ENCODE results near the gene CRK.

Gene CRK

DNA sequence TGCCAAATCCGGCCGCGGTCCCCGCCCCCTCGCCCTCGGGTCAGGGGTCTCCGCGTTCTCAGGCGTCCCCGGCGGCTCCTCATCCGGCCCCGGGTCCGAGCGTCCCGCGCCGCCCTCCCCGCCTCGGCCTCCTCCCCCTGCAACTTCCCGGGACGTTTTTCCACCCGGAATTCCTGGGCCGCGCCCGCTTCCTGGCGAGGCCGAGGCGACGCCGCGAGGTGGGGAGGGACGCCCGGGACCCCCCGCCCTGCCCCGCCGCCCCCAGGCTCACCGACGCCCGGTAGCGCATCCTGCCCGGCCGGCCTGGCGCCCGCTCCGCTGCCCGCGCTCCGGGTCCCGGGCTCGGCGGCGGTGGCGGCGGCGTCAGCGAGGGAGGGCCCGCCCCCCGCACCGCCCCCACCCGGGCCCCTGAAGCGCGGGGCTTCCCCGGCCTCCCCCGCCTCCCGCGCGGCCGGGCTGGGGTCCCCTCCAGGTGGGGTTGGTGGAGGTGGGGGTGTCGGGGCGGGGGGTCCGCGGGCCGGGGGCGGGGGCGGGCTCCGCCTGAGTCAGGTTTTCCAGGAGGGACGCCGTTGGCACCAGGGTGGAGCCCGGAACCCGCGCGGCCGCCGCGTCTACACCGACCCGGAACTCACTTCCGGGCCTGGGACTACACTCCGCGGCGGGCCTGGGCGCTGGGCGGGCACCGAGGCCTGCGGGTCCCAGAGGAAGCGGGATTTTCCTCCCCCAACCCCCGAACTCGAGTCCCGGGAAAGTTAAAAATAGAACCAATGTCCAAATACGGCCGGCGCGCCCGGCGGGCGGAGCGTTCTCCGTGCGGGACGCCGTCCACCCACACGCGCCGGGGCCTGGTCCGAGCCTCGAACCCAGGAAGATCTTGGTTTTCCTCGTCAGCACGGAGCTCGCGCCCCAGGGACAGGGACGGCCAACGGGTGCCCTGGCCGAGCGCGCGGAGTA is 29.7 kb upstream of the CRK start:
- DNase-seq: peak in 1 of 2 donors; percentile 58

DNA sequence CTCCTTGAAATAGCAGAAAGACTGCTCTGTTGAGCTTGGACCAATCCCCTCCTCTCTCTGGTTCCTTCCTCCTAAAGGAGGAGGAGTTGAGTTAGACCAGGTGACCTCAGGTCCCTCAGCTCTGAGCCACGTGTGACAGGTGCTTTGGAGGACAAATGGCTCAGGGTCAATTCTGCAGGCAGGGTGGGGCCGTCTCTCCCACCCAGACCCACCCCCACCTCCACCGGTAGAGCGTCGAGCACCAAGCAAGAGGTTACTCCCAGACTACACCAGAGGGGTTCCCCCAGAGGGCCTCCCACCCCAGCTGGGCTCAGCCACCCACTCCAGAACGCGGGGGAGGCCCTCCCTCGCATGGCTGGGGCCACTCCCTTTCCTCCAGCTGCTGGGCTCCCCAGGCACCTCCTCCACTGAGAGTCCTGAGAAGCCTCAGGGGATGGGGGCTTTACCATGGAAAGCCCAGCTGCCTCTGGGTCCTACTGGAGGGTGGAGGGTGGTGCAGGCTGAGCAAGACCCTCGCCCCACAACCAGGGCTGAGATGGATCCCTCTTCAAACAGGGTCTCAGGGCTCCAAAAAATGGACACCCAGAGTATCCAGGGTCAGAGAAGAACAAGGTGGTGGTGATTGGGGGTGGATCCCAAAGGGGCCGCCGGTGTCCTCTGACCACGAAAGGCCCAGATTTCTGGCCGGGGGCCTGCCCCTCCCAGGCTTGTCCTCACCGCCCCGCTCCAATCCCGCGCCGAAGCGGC is 28.8 kb upstream of the CRK start:
- DNase-seq: no peak

GRCh38 chr17:1484060-1484535 is 28.1 kb upstream of the CRK start:
- no peak for DNase-seq

DNA sequence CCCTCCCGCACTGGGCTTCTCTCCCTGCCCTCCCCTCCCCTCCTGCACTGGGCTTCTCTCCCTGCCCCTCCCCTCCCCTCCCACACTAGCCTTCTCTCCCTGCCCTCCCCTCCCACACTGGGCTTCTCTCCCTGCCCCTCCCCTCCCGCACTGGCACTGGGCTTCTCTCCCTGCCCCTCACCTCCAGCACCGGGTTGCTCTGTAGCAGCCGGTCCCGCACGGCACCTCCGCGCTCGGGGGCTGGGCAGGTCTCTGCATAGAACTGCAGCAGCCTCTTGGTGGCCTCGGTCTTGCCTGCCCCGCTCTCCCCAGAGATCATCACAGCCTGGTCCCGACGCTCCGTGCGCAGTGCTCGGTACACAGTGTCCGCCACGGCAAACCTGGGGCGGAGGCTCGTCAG is 26.6 kb upstream of the CRK start:
- DNase-seq: no peak

- DNase-seq: no peak
Measured at GRCh38 chr17:1481736-1482135, 25.7 kb upstream of the CRK start.

DNA sequence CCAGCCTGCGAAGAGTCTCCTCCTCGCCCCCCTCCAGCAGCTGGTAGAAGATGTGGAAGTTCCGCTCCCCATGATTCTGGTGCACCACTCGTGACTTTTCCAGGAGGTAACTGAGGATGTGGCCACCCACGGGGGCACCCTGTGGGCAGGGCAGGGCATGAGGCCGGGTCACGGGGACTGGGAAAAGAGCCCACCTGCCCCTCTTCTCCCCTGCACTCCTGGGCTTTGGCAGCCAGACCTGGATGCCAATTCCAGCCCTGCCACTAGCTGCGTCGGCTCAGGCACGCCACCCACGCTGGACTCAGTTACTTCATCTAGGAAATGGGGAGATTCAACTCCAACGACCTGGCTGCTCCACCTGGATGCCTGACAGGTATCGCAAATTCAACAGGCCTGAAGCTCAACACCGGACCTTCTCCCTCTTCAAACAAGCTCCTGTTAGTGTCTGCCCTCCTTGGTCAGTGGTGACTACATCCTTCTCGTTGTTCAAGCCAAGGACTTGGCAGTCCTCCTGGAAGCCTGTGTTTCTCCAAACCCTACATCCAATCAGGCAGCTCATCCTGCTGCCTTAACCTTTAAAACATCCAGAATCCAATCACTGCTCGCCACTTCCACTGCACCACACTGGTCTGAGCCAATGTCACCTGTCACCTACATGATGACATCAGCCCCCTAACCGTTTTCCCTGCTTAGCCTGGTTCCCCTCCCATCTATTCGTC is 24.9 kb upstream of the CRK start:
- no peak for DNase-seq

GRCh38 chr17:1478418-1478817 is 22.4 kb upstream of the CRK start:
- no peak for DNase-seq

DNA sequence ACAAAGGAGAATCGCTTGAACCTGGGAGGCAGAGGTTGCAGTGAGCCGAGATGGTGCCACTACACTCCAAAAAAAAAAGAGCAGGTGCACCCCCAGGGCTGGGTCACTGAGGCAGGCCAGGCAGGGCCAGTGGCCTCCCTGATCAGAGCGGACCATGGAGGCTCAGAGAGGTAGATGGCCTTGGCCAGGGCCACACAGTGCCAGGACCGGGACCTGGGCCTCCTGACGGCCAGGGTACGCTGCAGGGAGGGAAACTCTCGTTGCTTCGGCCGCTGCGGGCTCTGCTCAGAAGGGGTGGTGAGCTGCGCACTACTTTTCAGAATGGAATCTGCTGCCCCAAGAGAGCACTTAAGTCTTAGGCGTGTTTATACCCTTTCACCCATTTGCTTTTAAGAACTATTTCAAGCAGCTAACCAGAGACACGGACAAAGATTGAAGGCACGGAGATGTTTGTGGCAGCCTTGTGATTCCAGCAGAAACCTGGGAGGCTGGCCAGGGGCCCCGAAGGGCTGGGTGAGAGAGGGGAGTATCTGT is 19.4 kb upstream of the CRK start:
- no peak for DNase-seq

DNA sequence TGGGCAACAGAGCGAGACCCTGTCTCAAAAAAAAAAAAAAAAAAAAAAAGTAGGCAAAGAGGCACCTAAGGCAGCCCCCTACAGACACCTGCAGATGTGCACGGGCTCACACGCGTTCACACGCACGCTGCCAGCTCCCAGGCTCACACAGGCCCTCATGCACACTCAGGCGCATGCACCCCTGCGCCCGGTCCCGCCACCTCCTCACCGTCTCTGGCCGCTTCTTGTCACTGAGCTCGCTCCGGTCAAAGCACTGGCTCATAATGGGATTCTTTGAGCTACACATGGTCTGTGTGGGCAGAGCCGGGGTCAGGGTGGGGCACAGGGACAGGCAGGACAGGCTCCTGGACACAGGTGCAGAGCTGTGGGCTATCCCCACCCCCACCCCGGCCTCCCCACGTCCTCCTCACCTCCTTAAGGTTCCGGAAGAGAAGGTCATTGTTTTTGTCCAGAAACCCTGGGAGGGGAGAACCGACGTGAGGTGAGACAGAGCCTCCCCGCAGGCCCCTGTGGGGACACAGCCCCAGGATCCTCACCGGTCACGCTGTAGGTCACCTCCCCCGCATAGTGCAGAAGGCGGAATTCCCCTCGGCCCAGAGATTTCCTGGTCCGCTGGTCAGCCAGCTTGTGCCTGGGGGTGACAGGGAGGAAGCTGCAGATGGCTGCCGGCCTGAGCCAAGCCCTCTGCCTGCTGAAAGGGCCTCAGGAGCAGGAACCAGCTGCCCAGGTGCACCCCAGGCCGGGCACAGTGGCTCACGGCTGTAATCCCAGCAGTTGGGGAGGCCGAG is 18.6 kb upstream of the CRK start:
- no peak for DNase-seq

- DNase-seq: no peak
Measured at GRCh38 chr17:1473841-1474240, 17.8 kb upstream of the CRK start.

- no peak for DNase-seq
Measured at GRCh38 chr17:1473170-1473569, 17.1 kb upstream of the CRK start.

GRCh38 chr17:1471911-1472821 is 16.1 kb upstream of the CRK start:
- no peak for DNase-seq

GRCh38 chr17:1471490-1471889 is 15.5 kb upstream of the CRK start:
- no peak for DNase-seq

GRCh38 chr17:1470755-1471462 is 14.9 kb upstream of the CRK start:
- DNase-seq: no peak

DNA sequence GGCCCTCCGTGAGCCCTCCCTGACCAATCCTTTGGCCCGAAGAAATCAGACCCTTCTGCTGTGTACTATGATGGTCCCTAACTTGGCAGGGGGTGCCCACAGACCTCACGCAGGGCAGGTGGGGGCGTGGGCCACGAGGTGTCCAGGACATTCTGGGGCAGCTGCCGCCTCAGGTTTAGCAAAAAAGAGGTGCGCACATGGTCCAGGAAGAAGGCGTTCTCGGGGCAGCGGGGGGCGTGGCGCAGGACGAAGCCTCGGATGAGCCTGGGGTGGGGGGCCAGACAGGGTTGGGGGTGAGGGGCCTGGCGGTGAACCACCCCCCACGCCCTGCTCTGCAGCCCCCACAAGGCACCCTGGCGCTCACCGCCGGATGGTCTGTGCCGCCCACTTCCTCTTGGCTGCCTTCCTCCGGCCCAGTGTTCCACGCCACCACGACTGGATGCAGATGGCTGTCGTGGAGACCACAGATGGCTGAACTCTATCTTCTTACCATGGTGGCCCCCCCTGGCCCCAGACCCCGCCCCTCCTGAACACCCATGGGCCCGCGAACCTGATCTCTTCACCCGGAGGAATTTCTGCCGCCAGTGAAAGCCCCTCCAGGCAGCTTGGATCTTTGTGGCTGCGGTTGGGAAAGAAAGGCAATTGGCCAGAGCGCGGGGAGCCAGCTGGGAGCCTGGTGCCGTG is 14.2 kb upstream of the CRK start:
- DNase-seq: no peak

DNA sequence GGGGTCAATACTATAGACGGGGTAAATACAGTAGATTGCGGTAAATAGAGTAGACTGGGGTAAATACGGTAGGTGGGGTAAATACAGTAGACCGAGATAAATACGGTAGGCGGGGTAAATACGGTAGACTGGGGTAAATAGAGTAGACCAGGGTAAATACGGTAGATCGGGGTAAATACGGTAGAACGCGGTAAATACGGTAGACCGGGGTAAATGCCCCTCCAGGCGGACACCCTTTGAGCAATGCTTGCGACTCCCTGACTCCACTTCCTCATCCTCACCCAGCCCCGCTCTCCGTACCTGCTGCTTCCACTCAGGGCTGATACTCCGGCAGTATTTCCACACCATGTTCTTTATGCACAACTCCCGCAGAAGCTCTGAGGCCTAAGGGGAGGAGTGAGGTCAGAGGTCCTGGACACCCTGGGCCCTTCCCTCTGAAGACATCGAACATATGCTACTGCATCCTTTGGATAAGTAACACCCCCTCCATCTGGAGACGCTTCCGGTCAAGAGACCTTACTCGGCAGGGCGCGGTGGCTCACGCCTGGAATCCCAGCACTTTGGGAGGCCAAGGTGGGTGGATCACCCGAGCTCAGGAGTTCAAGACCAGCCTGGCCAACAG is 13.3 kb upstream of the CRK start:
- DNase-seq: no peak

- DNase-seq: no peak
Measured at GRCh38 chr17:1467898-1468492, 12.0 kb upstream of the CRK start.

DNA sequence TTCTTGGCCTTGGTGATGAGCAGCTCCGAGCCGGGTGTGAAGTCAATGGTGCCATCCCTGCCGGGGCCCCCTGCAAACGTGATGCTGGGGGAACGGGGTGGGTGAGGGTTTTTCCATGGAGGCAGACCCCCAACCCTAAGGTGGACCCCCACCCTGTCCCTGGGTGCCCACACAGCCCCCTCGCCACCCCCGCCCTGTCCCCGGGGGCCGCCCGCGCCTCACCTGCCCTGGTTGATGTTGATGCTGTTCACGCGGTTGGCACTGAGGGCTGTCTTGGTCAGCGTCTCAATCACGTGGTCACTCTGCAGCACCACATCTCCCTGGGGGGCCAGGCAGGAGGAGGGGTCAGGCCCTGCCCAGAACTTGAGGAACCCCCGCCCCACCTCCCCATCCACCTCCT is 11.2 kb upstream of the CRK start:
- DNase-seq: no peak

GRCh38 chr17:1464186-1464585 is 8.2 kb upstream of the CRK start:
- no peak for DNase-seq

Data from stimulated activated CD4-positive, alpha-beta T cell treated with anti-CD3 and anti-CD28 coated beads, Interleukin-2, amount 100 ng/mL, for 48 hours (primary cell).